ENCODE measurements around the gene INPP5A.

INPP5A gene

DNA sequence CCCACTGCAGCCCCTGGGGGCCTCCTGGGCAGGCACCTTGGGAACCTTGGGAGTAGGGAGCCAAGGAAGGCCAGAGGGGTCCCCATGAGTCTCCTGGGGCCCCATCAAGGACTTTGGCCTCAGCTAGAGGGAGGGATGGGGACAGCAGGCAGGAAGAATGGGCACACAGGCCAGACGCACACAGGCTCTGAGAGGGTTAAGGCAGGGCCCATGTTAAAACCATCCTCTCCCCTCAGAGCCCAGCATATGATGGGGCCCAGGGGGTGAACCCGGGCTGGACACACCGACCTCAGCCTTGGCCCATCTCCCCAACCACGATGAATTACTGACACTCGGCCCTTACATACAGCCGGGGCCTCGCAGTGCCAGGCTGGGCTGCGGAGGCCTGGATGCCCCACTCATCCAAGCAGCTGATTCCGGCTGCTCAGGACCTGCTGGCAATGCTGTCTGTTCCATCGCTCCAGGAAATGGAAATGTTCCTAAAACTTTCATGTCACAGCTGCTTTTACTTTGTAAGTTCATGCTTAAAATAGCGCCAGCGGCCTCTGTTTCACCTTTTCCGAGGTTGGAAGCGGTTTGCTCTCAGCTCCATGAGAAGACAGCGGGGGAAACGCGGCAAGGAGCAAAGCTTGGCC, 17.3 kb upstream of the INPP5A start:
- H3K27ac Mint-ChIP-seq: no peak overlapping the region
- no peak overlapping the region for H3K4me3 Mint-ChIP-seq
- no peaks in the 10 kb centered on the region for H3K9me3 Mint-ChIP-seq
- ATAC-seq (replicated peaks) (no peak), DNase-seq (no peak)
- H3K36me3 Mint-ChIP-seq: no peaks in the 10 kb centered on the region
- H3K27me3 Mint-ChIP-seq: peaks cover 0 to 26% of the 10 kb centered on the region in 2 donors
- peaks cover 4 to 11% of the 10 kb centered on the region in 2 donors for H3K4me1 Mint-ChIP-seq

- Mint-ChIP-seq H3K36me3 (no peaks in the 10 kb centered on the region), H3K4me3 (no peak overlapping the region), H3K27ac (no peak overlapping the region), H3K9me3 (no peaks in the 10 kb centered on the region), H3K27me3 (peaks cover 0 to 26% of the 10 kb centered on the region in 2 donors), H3K4me1 (peaks cover 4 to 8% of the 10 kb centered on the region in 2 donors)
- ATAC-seq (replicated peaks) (no peak), DNase-seq (no peak)
Measured at GRCh38 chr10:132521041-132521465, 16.5 kb upstream of the INPP5A start.

- ATAC-seq (replicated peaks) (no peak), DNase-seq (no peak)
- Mint-ChIP-seq H3K36me3 (no peaks in the 10 kb centered on the region), H3K9me3 (no peaks in the 10 kb centered on the region), H3K4me3 (no peak overlapping the region), H3K27ac (no peak overlapping the region), H3K27me3 (peaks cover 0 to 26% of the 10 kb centered on the region in 2 donors), H3K4me1 (peaks cover 3 to 4% of the 10 kb centered on the region in 2 donors)
Measured at GRCh38 chr10:132521466-132522102, 16.0 kb upstream of the INPP5A start.

DNA sequence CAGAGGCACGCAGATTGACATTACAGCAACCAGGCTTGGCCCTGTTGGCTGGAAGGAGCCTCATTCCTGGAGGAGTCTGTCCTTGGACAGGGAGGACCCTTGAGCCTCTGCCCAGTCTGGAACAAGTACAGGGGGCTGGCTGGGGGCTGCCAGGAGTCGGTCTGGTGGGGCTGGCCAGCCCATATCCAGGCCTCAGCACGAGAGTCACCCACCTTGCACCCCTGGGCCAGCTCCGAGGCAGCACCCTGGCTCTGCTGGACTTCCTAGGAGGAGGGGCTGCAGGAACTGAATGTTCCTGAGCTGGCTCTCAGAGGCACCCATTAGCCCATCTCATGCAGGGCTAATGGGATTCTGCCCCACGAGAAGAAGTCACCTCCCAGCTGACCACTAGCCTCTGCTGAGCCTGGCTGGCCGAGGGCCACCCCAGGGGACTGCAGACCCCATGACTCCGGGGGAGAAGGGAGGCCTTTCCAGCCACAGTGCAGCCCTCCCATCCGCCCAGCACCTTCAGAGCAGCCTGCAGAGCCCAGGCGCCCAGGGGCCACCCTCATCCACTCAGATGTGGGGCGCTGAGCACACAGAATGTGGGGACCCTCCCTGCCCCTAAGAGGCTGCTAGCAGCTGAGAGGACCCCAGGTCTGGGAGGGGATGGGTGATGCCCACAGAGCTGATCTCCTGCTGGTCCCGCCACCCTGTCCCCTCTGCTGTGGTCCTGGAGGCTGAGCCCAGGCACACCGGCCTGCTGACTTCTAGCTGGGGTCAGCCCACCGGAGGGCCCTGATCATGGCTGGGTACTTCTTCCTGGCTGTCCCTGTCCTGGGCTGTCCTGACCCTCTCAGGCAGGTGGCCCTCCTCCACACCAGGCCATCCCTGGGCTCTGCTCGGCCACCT, 14.8 kb upstream of the INPP5A start:
- no peak for ATAC-seq (replicated peaks)
- H3K4me3 Mint-ChIP-seq: no peak overlapping the region
- peaks cover 0 to 26% of the 10 kb centered on the region in 2 donors for H3K27me3 Mint-ChIP-seq
- H3K36me3 Mint-ChIP-seq: no peaks in the 10 kb centered on the region
- no peak overlapping the region for H3K27ac Mint-ChIP-seq
- no peaks in the 10 kb centered on the region for H3K9me3 Mint-ChIP-seq
- H3K4me1 Mint-ChIP-seq: peaks cover 0 to 4% of the 10 kb centered on the region in 2 donors
- no peak for DNase-seq

DNA sequence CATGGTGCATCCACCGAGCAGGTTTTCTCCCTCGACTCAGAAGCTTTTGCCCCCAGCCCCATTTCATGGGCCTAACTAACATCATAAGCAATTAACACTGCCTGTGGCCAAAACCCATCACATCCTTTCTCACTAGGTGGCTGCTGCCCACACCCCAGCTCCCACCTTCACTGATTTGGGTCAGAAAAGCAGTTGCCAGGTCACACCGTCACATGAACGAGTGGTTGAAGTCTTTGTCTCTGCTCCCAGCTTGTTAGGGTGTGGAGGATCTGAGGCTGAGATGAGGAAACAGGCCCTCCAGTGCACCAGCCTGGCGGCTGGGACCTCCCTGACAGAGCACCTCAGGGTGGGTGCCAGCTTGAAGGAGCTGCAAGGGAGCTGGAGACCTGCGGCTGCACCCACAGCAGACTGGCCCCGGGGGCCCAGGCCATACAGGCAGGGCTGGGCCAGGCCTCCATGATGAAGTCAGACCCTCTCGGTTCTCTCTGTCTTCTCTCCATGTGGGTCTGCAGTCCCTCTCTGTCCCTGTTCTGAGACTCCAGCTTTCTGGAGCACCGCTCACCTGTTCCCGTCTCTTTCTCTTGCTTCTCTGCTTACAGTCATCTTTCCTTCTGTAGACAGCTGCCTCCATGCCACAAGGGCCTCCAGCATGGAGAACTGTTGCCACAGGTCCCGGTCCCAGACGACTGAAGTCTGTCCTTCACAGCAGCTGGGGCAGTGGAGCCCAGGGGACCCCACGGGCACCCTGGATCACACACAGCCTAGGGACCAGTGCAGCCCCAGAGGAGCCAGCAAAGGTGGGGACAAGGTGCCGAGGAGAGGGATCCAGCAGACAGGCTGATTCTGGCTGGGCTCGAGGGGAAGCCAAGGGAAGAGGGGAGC, 13.8 kb upstream of the INPP5A start:
- no peak for DNase-seq
- Mint-ChIP-seq H3K27ac (no peak overlapping the region), H3K4me3 (peak overlapping the region in 1 of 2 donors; percentile 43), H3K36me3 (no peaks in the 10 kb centered on the region), H3K27me3 (peaks cover 0 to 22% of the 10 kb centered on the region in 2 donors), H3K9me3 (no peaks in the 10 kb centered on the region), H3K4me1 (peaks cover 0 to 4% of the 10 kb centered on the region in 2 donors)
- no peak for ATAC-seq (replicated peaks)

DNA sequence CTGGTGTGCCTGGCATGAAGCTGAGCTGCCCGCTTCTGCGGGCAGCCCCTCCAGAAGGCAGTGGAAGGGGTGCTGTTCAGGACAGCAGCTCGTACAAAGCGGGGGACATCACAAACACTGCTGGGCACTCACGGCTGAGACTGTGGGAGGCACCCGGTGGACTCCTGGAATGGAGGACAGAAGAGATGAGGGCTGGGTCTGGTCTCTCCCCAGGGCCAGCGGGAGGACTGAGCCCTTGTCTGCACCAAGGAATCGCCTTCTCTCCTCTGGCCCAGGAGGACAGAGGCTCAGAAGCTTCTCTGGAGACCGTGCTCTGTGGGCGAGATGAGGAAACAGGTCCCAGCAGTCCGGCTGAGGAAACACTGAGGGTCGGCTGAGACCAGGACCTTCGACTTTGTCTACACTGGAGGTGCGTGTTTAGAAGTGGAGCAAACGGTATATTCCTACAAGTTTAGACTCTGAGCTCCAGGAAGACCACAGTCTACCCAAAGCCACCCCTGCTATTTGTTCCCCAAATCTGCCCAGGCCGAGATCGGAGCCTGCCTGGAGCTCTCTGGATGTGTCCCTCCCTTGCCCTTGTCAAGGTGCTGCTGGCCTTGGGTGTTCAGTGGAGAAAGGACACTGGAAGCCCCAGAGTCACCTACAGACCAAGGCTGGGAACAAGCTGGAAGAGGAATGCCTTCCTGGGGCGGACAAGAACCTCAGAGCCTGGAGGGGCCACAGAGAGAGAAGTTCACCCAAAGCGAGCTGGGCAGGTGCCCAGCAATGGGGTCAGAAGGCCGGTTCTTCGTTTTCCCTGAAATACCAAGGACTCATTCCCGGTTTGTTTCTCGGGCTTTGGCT, 12.9 kb upstream of the INPP5A start:
- Mint-ChIP-seq H3K4me1 (no peaks in the 10 kb centered on the region), H3K36me3 (no peaks in the 10 kb centered on the region), H3K9me3 (no peaks in the 10 kb centered on the region), H3K4me3 (no peak overlapping the region), H3K27ac (no peak overlapping the region), H3K27me3 (peaks cover 0 to 14% of the 10 kb centered on the region in 2 donors)
- ATAC-seq (replicated peaks) (no peak), DNase-seq (no peak)

DNA sequence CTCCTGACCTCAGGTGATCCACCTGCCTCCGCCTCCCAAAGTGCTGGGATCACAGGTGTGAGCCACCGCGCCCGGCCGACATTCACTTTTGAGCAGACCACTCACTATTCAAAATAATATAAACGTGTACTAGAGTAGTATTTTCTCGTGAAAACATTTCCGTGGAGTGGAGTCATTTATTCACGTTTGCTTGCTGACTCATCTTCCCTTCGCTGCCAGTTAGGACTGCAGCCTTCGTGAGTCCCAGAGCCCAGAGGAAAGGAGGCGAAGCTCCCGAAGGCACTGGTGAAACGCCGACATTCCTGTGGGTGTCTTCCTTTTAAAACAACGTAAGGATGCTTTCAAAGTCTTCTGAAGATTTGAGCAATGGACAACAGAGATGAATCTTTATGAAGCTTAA, 10.9 kb upstream of the INPP5A start:
- Mint-ChIP-seq H3K27ac (no peak overlapping the region), H3K36me3 (peaks cover 4% of the 10 kb centered on the region in 2 donors), H3K9me3 (peaks cover 5 to 6% of the 10 kb centered on the region in 2 donors), H3K4me3 (no peak overlapping the region), H3K27me3 (peaks cover 0 to 16% of the 10 kb centered on the region in 2 donors), H3K4me1 (no peaks in the 10 kb centered on the region)
- ATAC-seq (replicated peaks): no peak
- DNase-seq: no peak

- no peaks in the 10 kb centered on the region for H3K4me1 Mint-ChIP-seq
- H3K27me3 Mint-ChIP-seq: peaks cover 0 to 11% of the 10 kb centered on the region in 2 donors
- no peak for DNase-seq
- ATAC-seq (replicated peaks): no peak
- no peak overlapping the region for H3K4me3 Mint-ChIP-seq
- H3K9me3 Mint-ChIP-seq: peaks cover 6 to 8% of the 10 kb centered on the region in 2 donors
- peaks cover 5 to 10% of the 10 kb centered on the region in 2 donors for H3K36me3 Mint-ChIP-seq
- no peak overlapping the region for H3K27ac Mint-ChIP-seq
Measured at GRCh38 chr10:132527339-132528063, 10.1 kb upstream of the INPP5A start.

GRCh38 chr10:132528064-132528691, 9.4 kb upstream of the INPP5A start:
- ATAC-seq (replicated peaks): no peak
- Mint-ChIP-seq H3K9me3 (peaks cover 6 to 8% of the 10 kb centered on the region in 2 donors), H3K27ac (no peak overlapping the region), H3K27me3 (peaks cover 0 to 11% of the 10 kb centered on the region in 2 donors), H3K36me3 (peaks cover 5 to 10% of the 10 kb centered on the region in 2 donors), H3K4me3 (no peak overlapping the region), H3K4me1 (no peaks in the 10 kb centered on the region)
- no peak for DNase-seq

DNA sequence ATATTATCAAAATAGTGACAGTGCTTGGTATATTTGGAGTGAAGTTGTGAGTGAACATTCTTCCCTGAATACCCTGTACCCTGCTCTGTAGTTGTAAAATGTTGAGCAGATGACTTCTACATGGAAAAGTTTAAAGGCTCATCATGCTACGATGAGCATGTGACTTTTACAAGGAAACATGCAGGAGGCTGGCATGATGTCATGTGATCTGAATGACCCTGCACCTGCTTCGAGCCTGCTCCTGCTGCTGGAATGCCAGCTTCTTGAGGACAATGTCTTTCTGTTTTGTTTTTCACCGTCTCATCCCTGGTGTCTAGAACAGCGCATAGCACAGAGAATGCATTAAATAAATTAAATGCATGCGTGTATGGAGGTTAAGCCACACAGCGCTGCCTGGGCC, 5.4 kb upstream of the INPP5A start:
- Mint-ChIP-seq H3K4me1 (peaks cover 16 to 24% of the 10 kb centered on the region in 2 donors), H3K36me3 (peaks cover 12 to 19% of the 10 kb centered on the region in 2 donors), H3K27ac (no peak overlapping the region), H3K9me3 (peaks cover 6 to 8% of the 10 kb centered on the region in 2 donors), H3K4me3 (no peak overlapping the region), H3K27me3 (peaks cover 0 to 4% of the 10 kb centered on the region in 2 donors)
- ATAC-seq (replicated peaks) (no peak), DNase-seq (no peak)

DNA sequence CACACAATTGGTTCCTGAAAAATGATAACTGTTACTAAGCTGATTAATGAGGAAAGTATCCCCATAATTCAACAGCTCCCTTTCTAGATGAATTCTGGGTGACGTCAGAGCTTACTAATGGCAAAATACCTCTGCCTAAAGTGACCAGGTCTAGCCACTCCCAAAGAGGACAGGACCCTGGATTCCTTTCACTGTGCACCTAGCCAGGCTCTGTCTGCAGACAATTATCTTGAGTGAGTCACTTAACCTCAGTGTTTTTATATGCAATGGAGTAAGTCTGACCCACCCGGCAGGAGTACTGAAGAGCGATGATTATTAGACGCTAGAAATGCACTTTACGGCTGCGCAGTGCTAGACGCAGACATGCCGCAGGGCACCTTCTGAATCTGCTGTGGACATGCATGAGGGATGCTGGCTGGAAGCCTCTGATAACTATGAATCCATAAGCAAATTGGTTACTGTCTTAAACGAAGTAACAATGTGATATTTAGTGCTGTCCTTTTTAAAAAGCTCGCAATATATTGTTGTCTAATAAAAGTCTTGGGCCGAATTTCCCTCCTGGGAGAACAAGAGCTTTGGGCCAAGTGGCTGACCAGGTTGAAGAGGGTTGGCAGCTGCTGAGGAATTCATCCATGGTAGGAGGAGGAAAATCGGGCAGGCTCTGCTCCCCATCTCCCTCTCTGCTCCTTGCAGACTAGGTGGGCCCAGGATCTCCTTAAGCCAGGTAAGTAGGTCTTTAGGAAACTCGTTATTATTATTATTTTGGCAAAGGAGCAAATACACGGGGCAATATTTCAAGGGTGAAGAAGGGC, 4.6 kb upstream of the INPP5A start:
- H3K4me3 Mint-ChIP-seq: no peak overlapping the region
- H3K9me3 Mint-ChIP-seq: peaks cover 6 to 8% of the 10 kb centered on the region in 2 donors
- ATAC-seq (replicated peaks) (no peak), DNase-seq (no peak)
- H3K4me1 Mint-ChIP-seq: peaks cover 16 to 24% of the 10 kb centered on the region in 2 donors
- H3K27me3 Mint-ChIP-seq: peaks cover 0 to 4% of the 10 kb centered on the region in 2 donors
- H3K36me3 Mint-ChIP-seq: peaks cover 12 to 19% of the 10 kb centered on the region in 2 donors
- no peak overlapping the region for H3K27ac Mint-ChIP-seq
